ENCODE measurements around the gene MYOD1.

MYOD1 gene

DNA sequence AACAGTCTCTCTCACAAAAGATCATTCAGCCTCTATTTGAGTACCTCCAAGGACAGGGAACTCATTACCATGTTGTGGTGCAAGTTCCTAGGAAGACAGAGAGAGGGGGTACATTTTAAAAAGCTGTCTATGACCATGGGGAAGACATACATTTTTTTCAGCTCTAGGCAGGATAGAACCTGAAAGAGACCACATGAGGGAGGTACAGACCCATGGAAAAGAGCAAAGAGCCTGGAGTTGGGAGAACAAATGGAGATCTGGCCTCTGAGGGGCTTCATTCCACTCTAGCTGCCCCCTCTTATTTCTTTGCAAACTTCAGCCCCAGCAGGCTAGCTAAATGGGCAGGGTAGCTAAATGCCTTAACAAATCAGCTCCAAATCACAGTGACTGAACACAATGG is 51.5 kb downstream of the MYOD1 start:
- H3F3A ChIP-seq (ENCODE audit: insufficient read depth, low read length): no peaks in the 10 kb centered on the region
- no peak overlapping the region for H3K4me2 ChIP-seq (ENCODE audit: low read depth, low read length)
- TF ChIP-seq EZH2 (optimal IDR thresholded peaks at IDR 0.05; ENCODE audit: low read depth, low read length): no peak
- TF ChIP-seq, protein P1, sequence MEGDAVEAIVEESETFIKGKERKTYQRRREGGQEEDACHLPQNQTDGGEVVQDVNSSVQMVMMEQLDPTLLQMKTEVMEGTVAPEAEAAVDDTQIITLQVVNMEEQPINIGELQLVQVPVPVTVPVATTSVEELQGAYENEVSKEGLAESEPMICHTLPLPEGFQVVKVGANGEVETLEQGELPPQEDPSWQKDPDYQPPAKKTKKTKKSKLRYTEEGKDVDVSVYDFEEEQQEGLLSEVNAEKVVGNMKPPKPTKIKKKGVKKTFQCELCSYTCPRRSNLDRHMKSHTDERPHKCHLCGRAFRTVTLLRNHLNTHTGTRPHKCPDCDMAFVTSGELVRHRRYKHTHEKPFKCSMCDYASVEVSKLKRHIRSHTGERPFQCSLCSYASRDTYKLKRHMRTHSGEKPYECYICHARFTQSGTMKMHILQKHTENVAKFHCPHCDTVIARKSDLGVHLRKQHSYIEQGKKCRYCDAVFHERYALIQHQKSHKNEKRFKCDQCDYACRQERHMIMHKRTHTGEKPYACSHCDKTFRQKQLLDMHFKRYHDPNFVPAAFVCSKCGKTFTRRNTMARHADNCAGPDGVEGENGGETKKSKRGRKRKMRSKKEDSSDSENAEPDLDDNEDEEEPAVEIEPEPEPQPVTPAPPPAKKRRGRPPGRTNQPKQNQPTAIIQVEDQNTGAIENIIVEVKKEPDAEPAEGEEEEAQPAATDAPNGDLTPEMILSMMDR (IDR thresholded peaks at IDR 0.05; ENCODE audit: low read length): no peak
- TF ChIP-seq EZH2phosphoT487 (IDR thresholded peaks at IDR 0.05; ENCODE audit: low read length): no peak
- H3K9ac ChIP-seq (ENCODE audit: low read length): no peak overlapping the region
- H3K4me1 ChIP-seq (ENCODE audit: low read length): no peaks in the 10 kb centered on the region
- no peaks in the 10 kb centered on the region for H3K36me3 ChIP-seq (replicated peaks; ENCODE audit: insufficient read depth, low read length)
- DNase-seq: no peak
- H4K20me1 ChIP-seq (ENCODE audit: insufficient read depth, low read length): no peaks in the 10 kb centered on the region
- H3K79me2 ChIP-seq (ENCODE audit: low read length): no peaks in the 10 kb centered on the region
- H3K4me3 ChIP-seq (ENCODE audit: low read length): no peak overlapping the region
- H3K27me3 ChIP-seq (replicated peaks; ENCODE audit: insufficient read depth, low read length): peaks cover 3% of the 10 kb centered on the region; the same call in 1 of the 2 replicates
- H3K9me3 ChIP-seq (replicated peaks; ENCODE audit: insufficient read depth, low read length): no peaks in the 10 kb centered on the region
- no peak overlapping the region for H2AFZ ChIP-seq (ENCODE audit: low read length)
- no peaks in the 10 kb centered on the region for H3K9me2 ChIP-seq (replicated peaks; ENCODE audit: insufficient read depth, low read length)
- H3K27ac ChIP-seq (ENCODE audit: low read length): no peak overlapping the region

DNA sequence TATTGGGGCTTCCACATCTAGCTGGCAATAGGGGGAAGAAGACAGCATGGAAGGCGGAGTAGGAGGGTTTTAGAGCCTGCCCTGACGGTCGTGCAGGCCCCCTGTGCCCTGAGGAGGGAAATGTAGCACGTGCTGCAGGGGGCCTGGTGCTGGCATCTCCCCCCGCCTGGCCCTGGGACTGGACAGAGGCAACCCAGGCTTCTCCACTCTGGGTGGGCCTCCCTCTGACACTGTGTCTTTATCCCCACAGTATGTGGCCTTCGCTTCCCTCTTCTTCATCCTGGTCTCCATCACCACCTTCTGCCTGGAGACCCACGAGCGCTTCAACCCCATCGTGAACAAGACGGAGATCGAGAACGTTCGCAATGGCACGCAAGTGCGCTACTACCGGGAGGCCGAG is 52.0 kb downstream of the MYOD1 start:
- Histone ChIP-seq H3K9me2 (replicated peaks; ENCODE audit: insufficient read depth, low read length) (no peaks in the 10 kb centered on the region), H3K4me3 (ENCODE audit: low read length) (no peak overlapping the region), H3K36me3 (replicated peaks; ENCODE audit: insufficient read depth, low read length) (no peaks in the 10 kb centered on the region), H3K4me2 (ENCODE audit: low read depth, low read length) (no peak overlapping the region), H3K79me2 (ENCODE audit: low read length) (no peaks in the 10 kb centered on the region), H3K9me3 (replicated peaks; ENCODE audit: insufficient read depth, low read length) (no peaks in the 10 kb centered on the region), H3K9ac (ENCODE audit: low read length) (no peak overlapping the region), H3F3A (ENCODE audit: insufficient read depth, low read length) (no peaks in the 10 kb centered on the region), H3K4me1 (ENCODE audit: low read length) (no peaks in the 10 kb centered on the region), H3K27me3 (replicated peaks; ENCODE audit: insufficient read depth, low read length) (peaks cover 4% of the 10 kb centered on the region; the same call in 1 of the 2 replicates), H3K27ac (ENCODE audit: low read length) (no peak overlapping the region), H2AFZ (ENCODE audit: low read length) (no peak overlapping the region), H4K20me1 (ENCODE audit: insufficient read depth, low read length) (no peaks in the 10 kb centered on the region)
- no peak for DNase-seq
- TF ChIP-seq EZH2 (optimal IDR thresholded peaks at IDR 0.05; ENCODE audit: low read depth, low read length) (no peak), EZH2phosphoT487 (IDR thresholded peaks at IDR 0.05; ENCODE audit: low read length) (no peak)
- TF ChIP-seq, protein P1 (IDR thresholded peaks at IDR 0.05; ENCODE audit: low read length): no peak
